Neural progenitor cell (in vitro differentiated cells): ENCODE data around the gene FEZF1.

Source experiments
- CTCF ChIP-seq: fragments of 200-600 bp; sonication (generic); IDR thresholded peaks from 2 replicates; pipeline ENCODE4 v1.5.1; 2017; ENCODE audit warnings: antibody characterized with exemption, mild to moderate bottlenecking
- EZH2 ChIP-seq: fragments of 200-600 bp; sonication (generic); IDR thresholded peaks from 2 replicates; pipeline ENCODE4 v1.6.1; 2017; ENCODE audit warnings: antibody characterized with exemption, mild to moderate bottlenecking, moderate library complexity
- EZH2phosphoT487 ChIP-seq: fragments of 200-600 bp; sonication (generic); IDR thresholded peaks from 2 replicates; pipeline ENCODE4 v1.6.1; 2017; ENCODE audit warnings: antibody characterized with exemption

- TF ChIP-seq EZH2 (no peak), CTCF (no peak), EZH2phosphoT487 (no peak)
These were observed 48.5 kb downstream of the FEZF1 start for GRCh38 chr7:122256046-122256445.
